ENCODE results near the gene SLC6A18.

DNA sequence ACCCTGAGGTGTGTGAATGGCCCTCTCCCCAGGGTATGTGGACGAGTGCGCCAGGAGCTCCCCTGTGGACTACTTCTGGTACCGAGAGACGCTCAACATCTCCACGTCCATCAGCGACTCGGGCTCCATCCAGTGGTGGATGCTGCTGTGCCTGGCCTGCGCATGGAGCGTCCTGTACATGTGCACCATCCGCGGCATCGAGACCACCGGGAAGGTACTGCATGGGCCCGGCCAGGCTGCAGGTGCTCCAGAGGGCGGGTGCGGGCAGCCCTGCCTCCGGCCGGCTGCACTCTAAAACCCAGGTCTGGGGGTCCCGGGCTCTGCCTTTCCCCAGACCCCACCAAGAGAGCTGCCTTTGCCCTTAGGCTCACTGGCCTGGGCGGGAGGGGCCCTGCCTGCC, 12.9 kb upstream of the SLC6A18 start:
- TF ChIP-seq, protein P1, sequence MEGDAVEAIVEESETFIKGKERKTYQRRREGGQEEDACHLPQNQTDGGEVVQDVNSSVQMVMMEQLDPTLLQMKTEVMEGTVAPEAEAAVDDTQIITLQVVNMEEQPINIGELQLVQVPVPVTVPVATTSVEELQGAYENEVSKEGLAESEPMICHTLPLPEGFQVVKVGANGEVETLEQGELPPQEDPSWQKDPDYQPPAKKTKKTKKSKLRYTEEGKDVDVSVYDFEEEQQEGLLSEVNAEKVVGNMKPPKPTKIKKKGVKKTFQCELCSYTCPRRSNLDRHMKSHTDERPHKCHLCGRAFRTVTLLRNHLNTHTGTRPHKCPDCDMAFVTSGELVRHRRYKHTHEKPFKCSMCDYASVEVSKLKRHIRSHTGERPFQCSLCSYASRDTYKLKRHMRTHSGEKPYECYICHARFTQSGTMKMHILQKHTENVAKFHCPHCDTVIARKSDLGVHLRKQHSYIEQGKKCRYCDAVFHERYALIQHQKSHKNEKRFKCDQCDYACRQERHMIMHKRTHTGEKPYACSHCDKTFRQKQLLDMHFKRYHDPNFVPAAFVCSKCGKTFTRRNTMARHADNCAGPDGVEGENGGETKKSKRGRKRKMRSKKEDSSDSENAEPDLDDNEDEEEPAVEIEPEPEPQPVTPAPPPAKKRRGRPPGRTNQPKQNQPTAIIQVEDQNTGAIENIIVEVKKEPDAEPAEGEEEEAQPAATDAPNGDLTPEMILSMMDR (IDR thresholded peaks at IDR 0.05; ENCODE audit: insufficient read depth, low read depth, low read length): no peak
- TF ChIP-seq EZH2 (IDR thresholded peaks at IDR 0.05; ENCODE audit: insufficient read depth, low read length): no peak
